GM15510 (cell line): ENCODE data around the gene SMYD4.

ENCODE experiments used
- POLR2A ChIP-seq: IDR thresholded peaks from 3 replicates; pipeline ENCODE4 v1.6.1; 2011; ENCODE audit warnings: borderline replicate concordance; ENCODE audit not compliant: insufficient read length; ENCODE audit errors: extremely low read depth

Gene SMYD4

DNA sequence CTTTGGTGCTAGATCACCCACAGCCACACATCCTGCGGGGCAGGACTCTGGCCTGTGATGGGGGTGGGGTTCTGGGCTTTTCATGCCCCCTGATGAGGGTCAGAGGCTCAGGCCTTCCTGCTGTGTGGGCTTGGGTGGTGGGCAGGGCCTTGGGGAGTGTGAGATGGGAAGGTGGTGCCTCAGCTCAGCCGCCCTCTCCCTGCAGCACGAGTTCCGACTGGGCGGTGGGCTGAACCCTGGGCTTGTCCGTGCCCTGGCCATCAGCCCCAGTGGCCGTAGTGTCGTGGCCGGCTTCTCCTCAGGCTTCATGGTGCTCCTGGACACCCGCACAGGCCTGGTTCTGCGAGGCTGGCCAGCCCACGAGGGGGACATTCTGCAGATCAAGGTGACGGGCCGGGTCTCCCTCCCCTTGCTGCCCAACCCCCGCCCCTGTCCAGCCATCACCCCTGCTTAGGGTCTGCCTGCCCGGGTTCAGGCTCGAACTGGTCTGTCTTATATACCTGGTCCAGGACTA lies 93.8 kb downstream of the SMYD4 start:
- TF ChIP-seq POLR2A, result no peak

GRCh38 chr17:1735418-1735817 lies 94.3 kb downstream of the SMYD4 start:
- no peak for TF ChIP-seq POLR2A

- TF ChIP-seq POLR2A, result no peak
These were observed 95.9 kb downstream of the SMYD4 start for GRCh38 chr17:1733759-1734158.

DNA sequence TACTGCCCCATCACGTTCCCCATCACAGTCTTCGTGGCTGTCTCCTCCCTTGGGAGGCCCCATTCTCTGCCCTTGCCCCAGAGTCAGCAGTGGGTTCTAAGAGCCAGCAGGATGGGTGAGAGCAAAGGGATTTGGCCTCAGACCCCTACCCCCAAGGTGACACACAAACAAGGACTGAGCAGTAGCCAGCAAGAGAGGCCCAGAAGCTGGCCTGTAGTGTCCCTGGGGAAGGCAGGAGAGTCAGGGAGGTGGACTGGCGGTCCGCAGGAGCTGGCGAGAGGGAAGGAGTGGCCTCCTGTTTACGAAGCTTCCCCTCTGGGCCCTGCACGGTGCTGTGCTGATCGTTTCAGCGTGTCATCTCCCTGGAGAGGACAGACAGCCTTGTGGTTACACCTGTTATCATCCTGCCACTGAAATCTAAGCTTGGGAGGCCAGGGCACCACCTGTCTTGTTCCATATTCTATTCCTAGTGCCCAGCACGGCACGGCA lies 96.8 kb downstream of the SMYD4 start:
- TF ChIP-seq POLR2A, result no peak

DNA sequence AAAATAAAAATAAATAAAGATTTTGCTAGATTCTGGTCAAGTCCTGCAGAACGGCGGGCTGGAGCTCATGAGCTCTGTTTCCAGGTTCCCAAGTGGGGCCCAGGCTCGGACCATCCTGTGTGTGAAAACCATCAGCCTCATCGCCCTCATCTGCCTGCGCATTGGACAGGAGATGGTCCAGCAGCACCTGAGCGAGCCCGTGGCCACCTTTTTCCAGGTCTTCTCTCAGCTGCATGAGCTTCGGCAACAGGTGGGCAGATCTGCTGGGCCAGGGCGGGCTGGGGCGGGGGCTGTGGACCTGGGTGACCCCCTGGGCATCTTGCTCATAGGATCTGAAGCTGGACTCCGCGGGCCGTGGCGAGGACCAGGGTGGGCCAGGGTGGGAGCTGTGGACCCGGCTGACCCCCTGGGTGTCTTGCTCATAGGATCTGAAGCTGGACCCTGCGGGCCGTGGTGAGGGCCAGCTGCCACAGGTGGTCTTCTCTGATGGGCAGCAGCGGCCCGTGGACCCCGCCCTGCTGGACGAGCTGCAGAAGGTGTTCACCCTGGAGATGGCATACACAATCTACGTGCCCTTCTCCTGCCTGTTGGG lies 97.4 kb downstream of the SMYD4 start:
- TF ChIP-seq POLR2A, result no peak

DNA sequence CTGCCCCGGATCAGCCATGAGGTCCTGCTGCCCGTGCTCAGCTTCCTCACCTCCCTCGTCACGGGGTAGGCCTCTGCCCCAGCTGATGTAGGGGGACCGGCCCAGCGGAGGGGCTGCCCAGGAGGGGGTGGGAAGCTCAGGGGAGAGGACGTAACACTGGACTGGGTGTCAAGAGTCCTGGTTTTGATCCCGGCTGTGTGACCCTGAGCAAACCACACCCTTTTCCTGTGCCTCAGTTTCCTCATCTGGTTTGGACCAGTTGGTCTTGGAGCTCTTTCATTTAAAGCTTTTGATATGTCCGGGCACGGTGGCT lies 98.6 kb downstream of the SMYD4 start:
- no peak for TF ChIP-seq POLR2A

- no peak for TF ChIP-seq POLR2A
These were observed 99.1 kb downstream of the SMYD4 start for GRCh38 chr17:1730326-1731193.

DNA sequence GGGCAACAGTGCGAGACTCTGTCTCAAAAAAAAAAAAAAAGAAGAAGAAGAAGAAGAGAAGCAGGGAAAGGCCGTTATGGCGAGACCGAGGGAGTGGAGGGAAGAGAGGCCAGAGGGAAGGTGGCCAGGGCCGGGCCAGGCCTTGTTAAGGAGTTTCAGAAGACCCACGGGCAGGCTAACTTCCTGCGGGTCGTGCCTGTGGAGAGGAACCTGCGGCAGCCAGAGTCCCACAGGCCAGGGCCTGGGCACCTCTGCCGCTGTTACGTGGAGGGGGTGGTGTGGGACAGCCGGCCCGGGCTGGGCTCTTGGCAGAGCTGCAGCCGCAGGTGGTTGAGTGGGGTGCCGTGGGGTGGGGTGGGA lies 99.8 kb downstream of the SMYD4 start:
- TF ChIP-seq POLR2A, result no peak
